ENCODE results near the gene SLC35B1. TPM values are rescaled to one million over a fixed set of nuclear protein-coding genes. Genes with fewer than 3 reads are reported as not detected.

Gene SLC35B1
- total RNA-seq, 1 donor from 2014 or later, result 54.4 TPM

DNA sequence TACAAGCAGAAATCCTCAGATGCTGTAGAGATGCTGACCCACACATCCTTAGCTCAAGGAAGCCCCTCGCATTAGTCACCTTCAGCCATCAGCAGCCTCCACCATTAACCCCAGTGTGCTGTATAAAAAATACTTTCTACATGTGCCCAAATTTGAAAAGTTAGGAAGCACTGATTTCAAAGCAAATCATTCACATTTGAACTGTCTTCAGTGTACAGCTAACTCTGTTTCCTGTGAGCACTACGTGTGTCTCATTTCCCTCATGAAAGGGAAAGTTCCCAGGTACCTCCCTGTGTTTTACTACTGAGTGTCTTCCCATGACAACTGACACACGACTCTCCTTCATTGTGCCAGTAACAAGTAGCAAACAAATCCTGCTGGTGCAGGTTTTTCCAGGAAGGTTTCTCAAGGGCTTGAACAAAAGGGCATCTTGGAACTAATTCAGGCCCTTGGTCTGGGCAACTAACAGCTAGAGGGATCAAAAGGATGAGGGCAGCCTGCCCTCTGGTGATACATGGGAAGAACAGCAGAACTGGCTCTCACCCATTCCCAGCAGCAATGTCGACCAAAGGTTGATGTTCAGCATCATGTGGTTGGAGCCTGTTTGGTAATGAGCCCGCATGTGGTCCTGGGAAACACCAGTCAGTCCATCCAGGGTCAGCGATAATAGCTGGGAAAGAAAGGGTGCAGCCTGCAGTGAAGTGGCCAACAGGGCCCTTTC is 4.0 kb downstream of the SLC35B1 start:
- no peak for DNase-seq (ENCODE audit: extremely low read depth, low read depth, low spot score)

- no peak for DNase-seq (ENCODE audit: extremely low read depth, low read depth, low spot score)
These were observed 6.8 kb downstream of the SLC35B1 start for GRCh38 chr17:49700960-49701359.

DNA sequence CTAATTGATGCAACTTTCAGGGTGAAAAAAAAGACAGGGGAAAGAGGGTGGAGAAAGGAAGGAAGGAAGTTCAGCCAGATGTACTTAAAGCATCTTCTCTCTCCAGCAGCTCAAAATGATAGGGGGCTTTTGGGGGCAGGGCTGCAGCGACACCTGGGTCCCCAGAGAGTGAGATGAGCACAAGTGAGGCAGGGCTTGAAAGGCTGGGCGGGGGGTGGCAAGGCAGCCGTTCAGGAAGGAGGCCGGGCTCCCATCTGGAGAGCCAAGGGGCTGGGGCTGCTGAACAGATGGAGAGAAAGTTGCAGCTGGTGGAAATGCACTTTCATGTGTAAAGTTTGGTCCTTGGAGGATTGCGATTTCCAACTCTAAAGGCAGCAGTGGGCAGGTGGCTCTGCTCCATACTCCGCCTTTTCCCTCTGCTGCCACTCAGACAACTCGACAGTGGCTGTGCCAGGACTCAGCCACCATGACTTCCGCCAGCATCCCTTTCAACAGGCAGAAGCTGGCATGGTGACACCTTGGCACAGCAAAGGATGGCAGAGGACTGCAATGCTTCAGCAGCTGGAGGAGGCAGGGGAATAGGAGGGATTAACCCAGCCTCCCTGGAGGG is 7.7 kb downstream of the SLC35B1 start:
- DNase-seq (ENCODE audit: extremely low read depth, low read depth, low spot score), result no peak

DNA sequence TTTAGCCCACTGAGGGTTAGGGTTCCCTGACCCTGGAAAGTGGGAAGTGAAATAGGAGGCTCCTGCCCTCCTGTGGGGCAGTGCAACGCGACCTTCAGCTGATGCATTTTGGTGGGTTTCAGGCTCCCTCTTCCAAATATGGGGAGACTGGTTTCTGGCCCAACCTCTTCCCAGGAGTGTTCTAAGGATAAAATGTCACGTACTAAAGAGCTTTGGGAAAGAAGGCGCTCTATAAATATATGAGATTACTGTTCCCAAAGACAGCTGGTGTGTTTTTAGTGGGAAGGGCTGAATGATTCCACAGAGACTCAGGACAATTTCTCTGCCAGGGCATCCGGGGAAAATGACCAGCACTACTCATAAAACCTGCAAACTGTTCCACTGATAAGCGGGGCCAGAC is 9.8 kb downstream of the SLC35B1 start:
- no peak for DNase-seq (ENCODE audit: extremely low read depth, low read depth, low spot score)

GRCh38 chr17:49696233-49696761 is 11.5 kb downstream of the SLC35B1 start:
- DNase-seq (ENCODE audit: extremely low read depth, low read depth, low spot score), result no peak

DNA sequence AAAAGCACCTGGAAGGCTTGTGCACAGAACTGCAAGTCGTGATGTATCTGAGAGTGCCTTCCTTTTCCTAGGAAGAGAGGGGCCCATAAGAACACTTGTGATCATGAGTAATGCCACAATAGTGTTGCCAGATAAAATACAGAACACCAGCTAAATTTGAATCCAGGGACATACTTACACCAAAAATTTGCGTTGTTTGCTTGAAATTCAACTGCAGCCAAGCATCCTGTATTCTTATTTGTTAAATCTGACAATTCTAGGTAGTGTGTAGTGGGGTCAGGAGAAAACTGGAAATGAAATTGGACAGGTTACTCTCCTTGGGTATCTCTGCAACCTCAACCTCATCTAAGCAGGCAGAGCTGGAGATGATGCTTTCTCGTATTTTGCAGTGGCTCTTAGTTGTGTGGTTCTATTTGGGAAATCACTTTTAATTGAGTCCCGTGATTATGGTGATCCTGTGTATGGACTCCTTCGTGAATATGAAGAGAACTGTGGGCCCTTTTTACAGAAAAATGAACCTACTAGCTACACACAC is 12.0 kb downstream of the SLC35B1 start:
- DNase-seq (ENCODE audit: extremely low read depth, low read depth, low spot score), result no peak

DNA sequence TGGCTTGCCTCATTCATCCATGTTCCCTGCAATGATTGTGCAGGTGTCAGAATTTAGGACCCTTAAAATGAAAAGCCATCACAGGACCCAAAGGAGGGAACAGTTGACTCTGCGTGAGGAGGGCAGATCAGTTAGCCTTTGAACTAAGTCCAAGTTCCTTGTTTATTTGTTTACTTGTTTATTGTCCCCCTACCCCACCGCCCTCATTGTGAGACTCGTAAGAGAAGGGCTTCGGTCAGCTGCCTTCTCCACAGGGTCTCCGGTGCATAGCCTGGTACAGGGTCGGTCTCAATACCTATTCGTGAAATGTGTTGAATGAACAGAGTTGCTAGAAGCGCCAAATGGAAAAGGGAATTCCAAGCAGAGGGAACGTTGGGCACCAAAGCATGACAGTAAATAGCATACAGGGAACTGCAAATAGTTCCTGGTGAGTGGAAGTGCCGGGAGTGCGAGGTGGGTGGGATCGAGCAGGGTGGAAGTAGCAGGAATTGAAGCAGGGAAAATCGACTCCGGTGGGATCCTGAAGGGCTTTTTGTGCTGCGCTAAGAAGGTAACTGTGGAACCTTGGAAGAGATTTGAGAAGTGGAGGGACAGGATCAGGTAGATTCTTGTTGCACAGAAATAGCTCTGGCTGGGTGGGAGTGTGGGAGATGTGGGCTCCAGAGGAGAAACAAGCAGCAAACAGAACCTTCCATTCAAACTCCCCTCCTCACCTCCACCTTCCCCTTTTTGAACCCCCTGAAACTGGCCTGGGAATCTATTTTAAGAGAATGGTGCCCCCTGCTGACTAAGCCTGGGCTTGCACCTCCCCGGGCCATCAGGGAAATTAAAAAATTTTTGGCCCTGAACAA is 12.7 kb downstream of the SLC35B1 start:
- DNase-seq (ENCODE audit: extremely low read depth, low read depth, low spot score), result no peak

DNA sequence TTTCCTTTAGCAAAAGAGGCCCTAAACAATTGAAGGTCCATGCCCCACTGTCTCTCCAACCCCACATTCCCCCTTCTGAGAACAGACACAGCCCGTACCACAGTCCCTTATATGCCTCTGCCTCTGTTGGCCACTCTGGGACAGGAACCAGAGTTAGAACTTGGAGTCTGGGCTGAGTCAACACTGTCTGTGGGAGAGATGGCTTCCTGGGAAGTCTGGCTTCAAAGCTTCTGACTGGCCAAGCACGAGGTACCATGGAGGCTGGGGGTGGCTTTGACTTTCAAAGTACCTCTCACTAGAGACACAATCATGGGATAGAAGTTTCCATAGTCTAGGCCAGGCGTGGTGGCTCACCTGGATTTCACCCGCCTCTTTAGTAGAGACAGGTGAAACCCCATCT is 15.0 kb downstream of the SLC35B1 start:
- no peak for DNase-seq (ENCODE audit: extremely low read depth, low read depth, low spot score)

DNA sequence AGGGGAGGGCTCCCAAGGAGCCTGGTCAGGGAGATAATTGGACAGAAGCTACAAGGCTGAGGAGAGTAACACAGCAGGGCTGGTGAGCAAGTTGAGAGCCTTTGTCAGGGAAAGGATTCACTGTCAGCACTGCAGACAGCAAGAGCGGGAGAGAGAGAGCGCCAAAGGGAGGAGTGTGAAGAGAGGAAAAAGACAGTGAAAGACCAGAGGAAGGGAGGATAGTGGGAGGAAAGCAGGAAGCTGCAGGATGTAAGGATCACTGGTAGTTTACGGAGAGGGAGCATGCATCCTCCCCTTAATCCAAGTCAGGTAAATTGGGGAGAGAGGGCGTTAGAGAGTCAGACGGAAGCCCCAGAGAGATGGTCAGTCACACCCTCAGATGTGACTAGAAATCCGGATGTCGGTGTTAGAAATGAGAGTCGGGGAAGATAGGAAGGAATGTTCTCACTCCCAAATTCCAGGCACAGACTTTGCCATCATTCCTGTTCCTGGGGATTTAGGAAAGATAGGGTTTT is 16.0 kb downstream of the SLC35B1 start:
- DNase-seq (ENCODE audit: extremely low read depth, low read depth, low spot score), result no peak

DNA sequence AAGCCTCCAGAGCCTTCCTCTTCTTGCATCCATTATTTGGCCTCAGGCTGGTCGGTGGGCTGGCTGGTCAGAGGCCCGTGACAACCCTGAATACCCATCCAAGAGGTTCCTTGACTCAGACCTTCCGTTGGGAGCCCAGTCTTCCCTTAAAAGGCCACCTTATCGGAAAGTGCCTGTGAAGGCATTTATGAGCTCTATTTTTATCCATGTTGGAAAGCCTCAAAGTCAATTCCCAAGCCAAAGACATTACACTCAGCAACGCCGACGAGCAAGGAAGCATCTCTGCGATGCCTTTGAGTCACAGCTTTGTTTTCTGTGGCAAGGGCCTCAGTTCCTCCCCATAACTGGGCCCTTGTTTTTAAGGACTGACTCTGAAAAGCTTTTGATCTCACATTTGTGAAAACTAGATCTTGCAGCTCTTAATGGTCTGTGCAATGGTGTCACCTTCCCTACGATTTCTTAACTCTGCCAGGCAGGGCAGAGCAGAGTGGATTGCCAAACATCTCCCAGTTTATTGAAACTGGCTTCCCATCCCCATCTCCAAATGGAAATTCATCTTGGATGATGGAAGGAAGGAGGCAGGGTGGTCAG is 16.6 kb downstream of the SLC35B1 start:
- no peak for DNase-seq (ENCODE audit: extremely low read depth, low read depth, low spot score)

DNA sequence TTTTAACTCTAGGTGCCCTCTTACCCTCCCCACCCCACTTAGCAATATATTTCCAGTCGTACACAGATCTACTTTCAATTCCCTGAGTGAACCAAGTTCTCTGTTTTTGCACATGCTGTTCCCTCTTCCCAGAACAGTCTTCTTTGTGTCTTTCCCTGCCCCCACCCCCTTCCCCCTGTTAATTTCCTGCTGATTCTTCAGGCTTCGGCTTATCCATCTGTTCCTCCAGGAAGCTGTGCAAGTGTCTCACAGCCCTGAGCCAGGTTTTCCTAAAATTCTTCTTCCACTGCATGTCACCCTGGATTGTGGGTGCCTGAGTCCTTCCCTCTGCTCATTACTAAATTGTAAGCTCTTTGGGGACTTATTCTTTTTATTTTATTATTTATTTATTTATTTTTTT is 17.5 kb downstream of the SLC35B1 start:
- no peak for DNase-seq (ENCODE audit: extremely low read depth, low read depth, low spot score)

DNA sequence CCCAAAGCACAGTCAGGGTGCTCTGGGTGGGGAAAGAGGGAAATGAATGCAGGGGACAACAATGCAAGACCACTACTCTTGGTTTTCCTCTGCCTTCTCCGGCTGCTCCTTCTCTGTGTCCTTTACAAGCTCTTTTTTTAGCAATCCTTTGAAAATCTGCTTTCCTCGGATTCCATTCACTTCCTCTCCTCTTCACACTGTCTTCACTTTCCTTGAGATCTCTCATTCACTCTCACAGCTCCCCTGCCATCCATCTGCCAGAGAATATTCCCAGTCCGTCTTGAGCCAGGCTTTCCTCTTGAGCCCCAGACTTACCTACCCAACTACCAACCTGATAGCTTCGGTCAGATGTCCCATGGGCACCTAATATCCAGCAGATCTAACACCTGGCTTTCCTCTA is 18.9 kb downstream of the SLC35B1 start:
- no peak for DNase-seq (ENCODE audit: extremely low read depth, low read depth, low spot score)

- DNase-seq (ENCODE audit: extremely low read depth, low read depth, low spot score), result peak; percentile 82
These were observed 19.8 kb downstream of the SLC35B1 start for GRCh38 chr17:49687878-49688491.

- no peak for DNase-seq (ENCODE audit: extremely low read depth, low read depth, low spot score)
These were observed 26.4 kb downstream of the SLC35B1 start for GRCh38 chr17:49681106-49681979.

- DNase-seq (ENCODE audit: extremely low read depth, low read depth, low spot score), result no peak
These were observed 27.4 kb downstream of the SLC35B1 start for GRCh38 chr17:49680314-49680713.

- DNase-seq (ENCODE audit: extremely low read depth, low read depth, low spot score), result peak; percentile 88
These were observed 29.6 kb downstream of the SLC35B1 start, which contains the start of gene SPOP for GRCh38 chr17:49677933-49678847. TSS of gene SPOP (minus strand) at chr17:49678097. CDS start at chr17:49622810, 55,287 bp downstream.

GRCh38 chr17:49677134-49677932 is 30.4 kb downstream of the SLC35B1 start:
- DNase-seq (ENCODE audit: extremely low read depth, low read depth, low spot score), result peak; percentile 57
